GM12878 (cell line): ENCODE measurements around the gene KRTAP10-9. TPM values are rescaled to one million over a fixed set of nuclear protein-coding genes. Genes with fewer than 3 reads are reported as not detected.

ENCODE experiments used
- ATAC-seq: fragments of 200-7000 bp; cut with Tn5 transposase; 3 replicates; pipeline ENCODE4 v1.9.1; 2020; ENCODE audit warnings: mild to moderate bottlenecking, moderate library complexity
- BruUV-seq: library from RNA; stranded (reverse); fragments of 400-500 nt; replicated peaks from 2 replicates; lab custom pipeline; 2021; lab: Mats Ljungman, UMichigan
- CTCF ChIA-PET: fragments of 300-600 bp; sonication (Branson Sonifier 250); formaldehyde crosslinking; extraction: SDS; loops from one replicate; lab custom pipeline; 2021; ENCODE audit warnings: inconsistent platforms; lab: Yijun Ruan, JAX
- POLR2A ChIA-PET: fragments of 350-600 bp; formaldehyde crosslinking; extraction: SDS; loops from one replicate; lab custom pipeline; 2021; ENCODE audit warnings: inconsistent platforms; lab: Charles Lee
- RAD21 ChIA-PET: fragments of 300-600 bp; sonication (Branson Sonifier 250); formaldehyde crosslinking; loops from one replicate; lab custom pipeline; 2023; ENCODE audit warnings: antibody characterized with exemption; ENCODE audit not compliant: unreplicated experiment; lab: Charles Lee
- SMC1A ChIA-PET: fragments of 300-600 bp; sonication (Branson Sonifier 250); formaldehyde crosslinking; loops from one replicate; lab custom pipeline; 2023; ENCODE audit not compliant: unreplicated experiment, uncharacterized antibody; lab: Charles Lee
- DNase-seq: peaks from one replicate; pipeline ENCODE4 v3.0.0-alpha.2; 2011; ENCODE audit warnings: low read depth, low spot score
- FAIRE-seq: peaks from 3 replicates; lab custom pipeline; 2011; peaks lifted over from hg19 to GRCh38; lab: Jason Lieb, UNC
- H2AFZ ChIP-seq: 2 replicates; pipeline ENCODE4 v1.6.0; 2011; ENCODE audit warnings: low read depth, low read length, control low read depth; ENCODE audit not compliant: control insufficient read depth
- H3K27ac ChIP-seq: 2 replicates; pipeline ENCODE4 v1.5.1; 2011; ENCODE audit warnings: control low read depth; ENCODE audit not compliant: control insufficient read depth, insufficient read depth
- H3K27me3 ChIP-seq, 2 experiments: replicated peaks in 1 of 2; 2 replicates each; pipeline versions ENCODE4 v1.6.0 to v1.6.1; 2011; ENCODE audit warnings: low read length in 1 of 2; ENCODE audit not compliant: control insufficient read depth in 2 of 2, insufficient read depth in 2 of 2
- H3K36me3 ChIP-seq, 2 experiments: 2 replicates each; pipeline ENCODE4 v1.5.1; 2011; ENCODE audit warnings: low read length in 1 of 2; ENCODE audit not compliant: control insufficient read depth in 2 of 2, insufficient read depth in 2 of 2
- H3K4me1 ChIP-seq: 2 replicates; pipeline ENCODE4 v1.6.1; 2011; ENCODE audit warnings: mild to moderate bottlenecking, low read length, moderate library complexity, mixed read lengths; ENCODE audit not compliant: control insufficient read depth, insufficient read depth
- H3K4me2 ChIP-seq: 2 replicates; pipeline ENCODE4 v1.6.0; 2011; ENCODE audit warnings: control low read depth; ENCODE audit not compliant: control insufficient read depth, insufficient read depth
- H3K4me3 ChIP-seq: fragments of 200-600 bp; sonication (generic); 2 replicates; pipeline ENCODE4 v1.5.1; 2016
- H3K79me2 ChIP-seq: 2 replicates; pipeline ENCODE4 v1.6.0; 2011; ENCODE audit warnings: low read length; ENCODE audit not compliant: control insufficient read depth, insufficient read depth
- H3K9ac ChIP-seq: 2 replicates; pipeline ENCODE4 v1.8.0; 2011; ENCODE audit warnings: low read length, control low read depth, mixed read lengths; ENCODE audit not compliant: control insufficient read depth, insufficient read depth
- H3K9me3 ChIP-seq: replicated peaks from 3 replicates; pipeline ENCODE4 v1.5.1; 2011; ENCODE audit warnings: mild to moderate bottlenecking, low read length; ENCODE audit not compliant: control insufficient read depth, insufficient read depth
- H4K20me1 ChIP-seq: 2 replicates; pipeline ENCODE4 v1.6.0; 2011; ENCODE audit not compliant: control insufficient read depth, insufficient read depth
- CHD1 ChIP-seq: IDR thresholded peaks from 2 replicates; pipeline ENCODE4 v1.6.1; 2012; ENCODE audit warnings: low read depth, low read length, improper control_type of control experiment
- CHD4 ChIP-seq: fragments of 200-600 bp; sonication (generic); IDR thresholded peaks from 2 replicates; pipeline ENCODE4 v1.6.1; 2016; ENCODE audit warnings: mild to moderate bottlenecking
- DPF2 ChIP-seq: fragments of 450-650 bp; IDR thresholded peaks from 2 replicates; pipeline ENCODE4 v1.6.1; 2017; ENCODE audit warnings: mild to moderate bottlenecking
- EGR1 ChIP-seq, 2 experiments: IDR thresholded peaks; 1 replicate in 1 of 2; 2 replicates in 1 of 2; pipeline ENCODE4 v1.6.1; 2011 to 2012; ENCODE audit warnings: low read depth in 2 of 2, low read length in 2 of 2, borderline replicate concordance in 1 of 2, mild to moderate bottlenecking in 1 of 2, moderate library complexity in 1 of 2
- GABPA ChIP-seq: IDR thresholded peaks from 2 replicates; pipeline ENCODE4 v1.6.1; 2014; ENCODE audit warnings: antibody characterized with exemption, low read depth, mild to moderate bottlenecking, inconsistent platforms
- HDGF ChIP-seq: fragments of 450-650 bp; IDR thresholded peaks from 2 replicates; pipeline ENCODE4 v1.6.1; 2016; ENCODE audit warnings: antibody characterized with exemption
- POLR2AphosphoS5 ChIP-seq: IDR thresholded peaks from 2 replicates; pipeline ENCODE4 v1.6.1; 2011; ENCODE audit warnings: mild to moderate bottlenecking, low read length, inconsistent platforms
- RB1 ChIP-seq: fragments of 450-650 bp; formaldehyde crosslinking; IDR thresholded peaks from 2 replicates; pipeline ENCODE4 v1.6.1; 2017; ENCODE audit warnings: mild to moderate bottlenecking, borderline replicate concordance
- TCF3 ChIP-seq: IDR thresholded peaks from 2 replicates; pipeline ENCODE4 v1.6.1; 2012; ENCODE audit warnings: low read depth, mild to moderate bottlenecking, low read length, borderline replicate concordance; ENCODE audit not compliant: insufficient read depth
- ZZZ3 ChIP-seq: IDR thresholded peaks from 2 replicates; pipeline ENCODE4 v1.6.1; 2011; ENCODE audit warnings: low read depth; ENCODE audit not compliant: control insufficient read depth, insufficient read length
- WGBS: methylation state at CpG from one replicate; pipeline ENCODE4 v1.1.6; 2016; ENCODE audit warnings: low lambda C conversion rate; ENCODE audit not compliant: insufficient replicate concordance, insufficient coverage; ENCODE audit errors: missing lambda C conversion rate; 5-methylcytosine and 5-hydroxymethylcytosine counted together
- in situ Hi-C: fragments of 300-500 bp; cut with MboI; formaldehyde crosslinking; loops from 9 replicates; pipeline ENCODE4 v1.14.3; 2018; ENCODE audit warnings: mixed read lengths
- intact Hi-C: fragments of 100-400 bp; cut with micrococcal nuclease; formaldehyde crosslinking; loops from one replicate; pipeline ENCODE4 v1.14.2; 2022; ENCODE audit not compliant: unreplicated experiment
- polyA plus RNA-seq, 11 experiments: library from polyadenylated mRNA; depleted of rRNA in 4 of 11; unstranded in 6 of 11; stranded (reverse) in 5 of 11; fragments of >200 nt; fragmentation: Nextera tagmentation in 4 of 11; fragmentation: Illumina TruSeq in 1 of 11; extraction: Ambion mirVana in 4 of 11; extraction: Trizol in 1 of 11; gene quantifications; 1 replicate in 1 of 11; 2 replicates in 10 of 11; pipeline versions ENCODE4 v1.2.1 to v1.2.3, GENCODE V29; 2011 to 2016; ENCODE audit warnings: inconsistent platforms in 2 of 11, missing spikeins in 2 of 11, low read depth in 1 of 11
- total RNA-seq, 4 experiments: library from RNA; depleted of rRNA in 3 of 4; stranded (reverse); fragments of >200 nt in 3 of 4; fragmentation: Illumina TruSeq in 1 of 4; extraction: Trizol in 1 of 4; gene quantifications; 2 replicates each; pipeline versions ENCODE4 v1.2.1 to v1.2.3, GENCODE V29; 2013 to 2021
- TF ChIP-seq, protein P1 (sequence below), 3 experiments: IDR thresholded peaks in 2 of 3; conservative IDR thresholded peaks in 1 of 3; 2 replicates each; pipeline ENCODE4 v1.5.1; 2011; ENCODE audit warnings: low read depth in 3 of 3, low read length in 3 of 3, mild to moderate bottlenecking in 3 of 3, control low read depth in 2 of 3, moderate library complexity in 2 of 3, inconsistent platforms in 1 of 3, mixed read lengths in 1 of 3; ENCODE audit not compliant: control insufficient read depth in 2 of 3, insufficient read depth in 1 of 3; ENCODE audit errors: extremely low read depth in 1 of 3
- TF ChIP-seq, protein P2 (sequence below): IDR thresholded peaks from 2 replicates; pipeline ENCODE4 v1.6.1; 2012; ENCODE audit warnings: low read depth, low read length, improper control_type of control experiment

Gene KRTAP10-9
- total and polyA plus RNA-seq, 10 of the 15 experiments (the other 5 are each of a cell fraction or from before 2014, with no cell fraction given): not detected

DNA sequence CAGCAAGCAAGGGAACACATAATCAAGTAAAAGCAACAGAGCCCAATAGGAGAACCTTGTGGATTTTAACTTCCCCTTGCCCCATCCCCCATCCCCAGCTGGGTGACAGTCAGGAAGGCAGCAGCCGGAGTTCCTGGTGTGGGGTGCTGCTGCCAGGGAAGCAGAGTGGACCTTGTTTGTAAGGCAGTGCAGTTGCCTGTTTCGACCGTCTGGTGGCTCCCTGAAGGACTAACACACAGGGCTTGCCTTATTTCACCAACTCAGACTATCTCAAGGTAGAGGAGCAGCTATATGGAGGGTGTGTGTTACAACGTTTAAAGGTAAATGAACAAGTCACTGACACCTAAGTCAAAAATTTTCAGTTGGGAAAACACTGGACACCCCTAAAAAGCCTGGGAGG is 8.4 kb upstream of the KRTAP10-9 start:
- no peaks in the 10 kb centered on the region for H3K36me3 ChIP-seq
- H3K4me1 ChIP-seq: no peaks in the 10 kb centered on the region
- H3K9ac ChIP-seq: no peak overlapping the region
- FAIRE-seq (no peak), ATAC-seq (no peak), DNase-seq (no peak)
- ChIA-PET SMC1A (interaction anchor here (1.1 to 1.3 kb wide), 2 partner anchors 10 to 57 kb away, joined by 3 read pairs; no protein-coding TSS in a partner anchor), CTCF (interaction anchor here (0.9 to 1.1 kb wide), 2 partner anchors 108 to 175 kb away, joined by 3 read pairs; no protein-coding TSS in a partner anchor), RAD21 (interaction anchor here (0.9 to 1.3 kb wide), 2 partner anchors 54 to 124 kb away, joined by 3 read pairs; no protein-coding TSS in a partner anchor), POLR2A (no interaction called here)
- peaks cover 1% of the 10 kb centered on the region; the same call in 1 of the 3 replicates for H3K9me3 ChIP-seq
- intact Hi-C loops (no loop called here), in situ Hi-C loops (no loop called here)
- BruUV-seq: no TSS peak
- no peak overlapping the region for H3K4me3 ChIP-seq
- no peak overlapping the region for H3K4me2 ChIP-seq
- no peak overlapping the region for H3K27ac ChIP-seq
- H4K20me1 ChIP-seq: no peaks in the 10 kb centered on the region
- TF ChIP-seq, protein P1, sequence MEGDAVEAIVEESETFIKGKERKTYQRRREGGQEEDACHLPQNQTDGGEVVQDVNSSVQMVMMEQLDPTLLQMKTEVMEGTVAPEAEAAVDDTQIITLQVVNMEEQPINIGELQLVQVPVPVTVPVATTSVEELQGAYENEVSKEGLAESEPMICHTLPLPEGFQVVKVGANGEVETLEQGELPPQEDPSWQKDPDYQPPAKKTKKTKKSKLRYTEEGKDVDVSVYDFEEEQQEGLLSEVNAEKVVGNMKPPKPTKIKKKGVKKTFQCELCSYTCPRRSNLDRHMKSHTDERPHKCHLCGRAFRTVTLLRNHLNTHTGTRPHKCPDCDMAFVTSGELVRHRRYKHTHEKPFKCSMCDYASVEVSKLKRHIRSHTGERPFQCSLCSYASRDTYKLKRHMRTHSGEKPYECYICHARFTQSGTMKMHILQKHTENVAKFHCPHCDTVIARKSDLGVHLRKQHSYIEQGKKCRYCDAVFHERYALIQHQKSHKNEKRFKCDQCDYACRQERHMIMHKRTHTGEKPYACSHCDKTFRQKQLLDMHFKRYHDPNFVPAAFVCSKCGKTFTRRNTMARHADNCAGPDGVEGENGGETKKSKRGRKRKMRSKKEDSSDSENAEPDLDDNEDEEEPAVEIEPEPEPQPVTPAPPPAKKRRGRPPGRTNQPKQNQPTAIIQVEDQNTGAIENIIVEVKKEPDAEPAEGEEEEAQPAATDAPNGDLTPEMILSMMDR (IDR thresholded peaks at IDR 0.05 in 2 of 3, conservative IDR thresholded peaks at IDR 0.05 in 1 of 3; ENCODE audit: control insufficient read depth in 2 of 3, extremely low read depth in 1 of 3, insufficient read depth in 1 of 3, low read depth in 3 of 3, low read length in 3 of 3): peak in 1 of 3 experiments; percentile 7; a peak in 2 of 6 replicates
- no peak for TF ChIP-seq CHD4
- 18% methylated on average over 4 of the region's 4 CpGs for WGBS
- no peak overlapping the region for H2AFZ ChIP-seq
- H3K79me2 ChIP-seq: no peaks in the 10 kb centered on the region
- H3K27me3 ChIP-seq: no peaks in the 10 kb centered on the region

DNA sequence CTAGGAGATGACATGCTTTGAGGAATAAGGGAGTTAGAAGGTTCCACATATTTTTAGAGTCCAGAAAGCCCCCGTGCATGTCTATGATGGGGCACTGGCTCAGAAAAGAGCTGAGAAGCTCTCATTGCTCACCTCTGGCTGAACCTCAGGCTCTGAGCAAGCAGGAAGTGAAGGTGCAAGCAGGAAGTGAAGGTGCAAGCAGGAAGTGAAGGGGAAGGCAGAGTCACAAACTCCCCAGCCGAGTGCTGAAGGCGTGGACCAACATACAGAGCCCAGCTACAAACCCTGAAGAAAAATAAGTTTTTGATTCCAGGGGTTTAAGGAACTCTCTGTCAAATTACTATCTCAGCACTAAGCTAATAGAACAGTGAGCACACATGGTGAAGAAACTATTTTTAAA is 8.0 kb upstream of the KRTAP10-9 start:
- ATAC-seq (no peak), FAIRE-seq (no peak), DNase-seq (no peak)
- Histone ChIP-seq H3K4me2 (no peak overlapping the region), H2AFZ (no peak overlapping the region), H3K4me3 (no peak overlapping the region), H3K9ac (no peak overlapping the region), H4K20me1 (no peaks in the 10 kb centered on the region), H3K79me2 (no peaks in the 10 kb centered on the region), H3K27me3 (no peaks in the 10 kb centered on the region), H3K4me1 (no peaks in the 10 kb centered on the region), H3K9me3 (peaks cover 1% of the 10 kb centered on the region; the same call in 1 of the 3 replicates), H3K36me3 (no peaks in the 10 kb centered on the region), H3K27ac (no peak overlapping the region)
- 26% methylated on average over 3 of the region's 3 CpGs for WGBS
- ChIA-PET SMC1A (interaction anchor here (1.1 to 1.3 kb wide), 2 partner anchors 10 to 57 kb away, joined by 3 read pairs; no protein-coding TSS in a partner anchor), RAD21 (interaction anchor here (0.9 to 1.3 kb wide), 2 partner anchors 55 to 124 kb away, joined by 3 read pairs; no protein-coding TSS in a partner anchor), POLR2A (interaction anchor here (0.6 kb wide), 1 partner anchor 226 kb away, joined by 5 read pairs; no protein-coding TSS in a partner anchor), CTCF (interaction anchor here (0.9 to 1.1 kb wide), 2 partner anchors 108 to 175 kb away, joined by 3 read pairs; no protein-coding TSS in a partner anchor)
- no TSS peak for BruUV-seq
- intact Hi-C loops (no loop called here), in situ Hi-C loops (no loop called here)
- no peak for TF ChIP-seq GABPA
- TF ChIP-seq, protein P2, sequence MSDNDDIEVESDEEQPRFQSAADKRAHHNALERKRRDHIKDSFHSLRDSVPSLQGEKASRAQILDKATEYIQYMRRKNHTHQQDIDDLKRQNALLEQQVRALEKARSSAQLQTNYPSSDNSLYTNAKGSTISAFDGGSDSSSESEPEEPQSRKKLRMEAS: no peak
- TF ChIP-seq ZZZ3: no peak
- TF ChIP-seq POLR2AphosphoS5: no peak
- no peak for TF ChIP-seq RB1
- TF ChIP-seq, protein P1 (IDR thresholded peaks at IDR 0.05 in 2 of 3, conservative IDR thresholded peaks at IDR 0.05 in 1 of 3; ENCODE audit: control insufficient read depth in 2 of 3, extremely low read depth in 1 of 3, insufficient read depth in 1 of 3, low read depth in 3 of 3, low read length in 3 of 3): no peak
- no peak for TF ChIP-seq HDGF
- no peak for TF ChIP-seq EGR1 (IDR thresholded peaks at IDR 0.05; ENCODE audit: borderline replicate concordance in 1 of 2, low read depth in 2 of 2, low read length in 2 of 2)
- TF ChIP-seq DPF2: no peak
- no peak for TF ChIP-seq TCF3
- TF ChIP-seq CHD1: no peak
